Activated naive CD4-positive, alpha-beta T cell treated with Interleukin-2 at 50 U/mL for 16 hours (primary cell): ENCODE measurements around the gene FOXP4.

Source experiments
- DNase-seq: peaks from one replicate; pipeline ENCODE4 v3.0.0-alpha.2; 2020

The FOXP4 gene

DNA sequence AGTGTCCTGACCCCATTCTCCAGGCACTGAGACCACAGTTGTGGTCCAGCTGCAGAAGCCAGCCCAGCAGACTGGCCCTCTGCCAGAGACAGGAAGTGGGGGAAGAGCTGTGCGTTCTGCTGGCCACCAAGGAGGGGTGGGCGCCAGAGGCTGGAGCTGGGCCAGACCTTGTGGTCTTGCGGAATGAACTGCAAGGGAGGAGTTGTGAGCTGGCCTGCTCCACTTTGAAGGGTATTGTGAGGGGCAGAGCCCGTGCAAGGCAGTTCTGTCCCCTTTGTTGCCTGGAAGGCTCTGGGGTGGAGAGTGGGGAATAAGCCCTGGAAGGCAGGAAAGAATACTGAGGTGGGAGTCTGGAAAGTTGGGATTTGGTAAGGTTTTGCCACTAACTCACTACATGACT lies 88.5 kb downstream of the FOXP4 start:
- DNase-seq, result no peak

- DNase-seq, result no peak
Observed at GRCh38 chr6:41635365-41635764, 89.2 kb downstream of the FOXP4 start.

- DNase-seq, result no peak
Observed at GRCh38 chr6:41636833-41637193, 90.6 kb downstream of the FOXP4 start.

GRCh38 chr6:41637194-41638001 lies 91.2 kb downstream of the FOXP4 start:
- DNase-seq, result no peak

- no peak for DNase-seq
Observed at GRCh38 chr6:41638002-41638934, 92.1 kb downstream of the FOXP4 start, which contains the start of gene MDFI. MDFI (plus strand) TSS chr6:41638468; CDS start chr6:41638750, 282 bp downstream.

- no peak for DNase-seq
Observed at GRCh38 chr6:41638935-41639808, 93.0 kb downstream of the FOXP4 start.

DNA sequence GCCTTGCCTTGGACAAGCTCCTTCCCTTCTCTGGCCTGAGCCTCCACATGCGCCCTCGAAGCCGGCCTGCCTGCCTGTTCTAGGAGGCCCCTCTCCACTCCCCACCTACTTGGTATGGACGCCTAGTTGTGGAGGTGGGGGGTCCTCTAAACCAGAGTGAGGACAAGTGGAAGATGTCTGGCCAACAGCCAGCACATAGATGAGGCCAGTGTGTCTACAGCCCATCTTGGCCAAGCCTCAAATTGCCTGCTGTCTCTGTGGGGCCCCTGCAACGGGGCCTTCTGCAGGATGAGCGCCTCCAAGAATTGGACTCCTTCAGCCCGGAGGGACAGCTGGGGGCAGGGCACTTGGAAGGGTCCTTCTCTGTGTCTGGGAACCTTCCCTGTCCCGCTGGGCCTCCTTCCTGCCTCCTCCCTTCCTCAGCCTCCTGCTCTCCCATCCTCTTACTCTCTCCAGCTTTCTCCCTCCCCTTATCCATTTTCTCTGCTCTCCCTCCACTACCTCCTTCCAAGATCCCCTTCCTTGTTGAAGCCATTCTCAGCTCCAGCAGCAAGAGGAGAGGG lies 93.7 kb downstream of the FOXP4 start:
- no peak for DNase-seq

- DNase-seq, result no peak
Observed at GRCh38 chr6:41640426-41640825, 94.2 kb downstream of the FOXP4 start.

GRCh38 chr6:41641352-41641925 lies 95.3 kb downstream of the FOXP4 start:
- DNase-seq, result no peak

- DNase-seq, result no peak
Observed at GRCh38 chr6:41642090-41642959, 96.1 kb downstream of the FOXP4 start.

- no peak for DNase-seq
Observed at GRCh38 chr6:41642960-41643898, 97.0 kb downstream of the FOXP4 start.

DNA sequence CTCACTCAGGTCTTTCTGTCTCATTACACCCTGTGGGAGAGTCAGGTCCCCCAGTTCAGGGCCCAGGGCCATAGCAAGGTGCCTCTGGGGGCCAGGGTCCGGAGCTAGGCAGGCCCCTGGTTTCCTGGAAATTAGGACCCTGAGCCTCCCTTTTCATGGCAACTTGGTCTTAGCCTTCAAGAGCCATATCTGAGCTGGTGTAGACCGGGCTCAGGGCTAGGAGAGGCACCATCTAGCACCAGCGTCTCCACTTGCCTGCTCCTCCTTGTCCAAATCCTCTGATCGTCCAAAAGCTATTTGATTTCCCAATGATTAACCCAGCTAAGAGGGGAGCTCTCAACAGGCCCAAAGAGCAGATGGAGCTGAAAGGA lies 97.7 kb downstream of the FOXP4 start:
- no peak for DNase-seq

DNA sequence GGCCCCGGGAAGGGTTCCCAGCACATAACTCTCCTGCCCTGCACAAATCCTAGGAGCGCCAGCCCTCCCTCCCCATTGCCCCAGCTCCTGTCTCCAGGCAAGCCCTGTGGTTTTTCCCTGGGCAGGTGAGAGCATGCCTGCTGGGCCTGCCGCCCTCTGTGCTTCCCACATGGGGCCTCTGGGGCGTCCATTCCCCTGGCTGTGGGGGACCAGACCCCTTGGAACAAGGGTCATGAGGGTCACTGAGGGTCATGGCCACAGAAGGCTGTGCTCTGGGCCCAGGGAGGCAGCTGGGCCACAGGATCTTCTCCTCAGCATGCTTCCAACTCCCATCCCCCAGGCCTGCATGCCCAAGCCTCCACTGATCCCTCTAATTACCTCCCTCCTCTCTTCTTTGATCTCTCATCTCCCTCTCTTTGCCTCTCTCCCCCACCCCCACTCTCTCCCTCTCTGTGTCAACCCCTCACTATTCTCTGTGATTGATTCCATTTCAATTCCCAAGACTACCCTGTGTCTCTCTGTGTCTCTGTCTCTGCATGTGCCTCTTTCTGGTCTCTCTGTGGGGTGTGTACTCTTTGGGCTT lies 98.2 kb downstream of the FOXP4 start:
- no peak for DNase-seq

DNA sequence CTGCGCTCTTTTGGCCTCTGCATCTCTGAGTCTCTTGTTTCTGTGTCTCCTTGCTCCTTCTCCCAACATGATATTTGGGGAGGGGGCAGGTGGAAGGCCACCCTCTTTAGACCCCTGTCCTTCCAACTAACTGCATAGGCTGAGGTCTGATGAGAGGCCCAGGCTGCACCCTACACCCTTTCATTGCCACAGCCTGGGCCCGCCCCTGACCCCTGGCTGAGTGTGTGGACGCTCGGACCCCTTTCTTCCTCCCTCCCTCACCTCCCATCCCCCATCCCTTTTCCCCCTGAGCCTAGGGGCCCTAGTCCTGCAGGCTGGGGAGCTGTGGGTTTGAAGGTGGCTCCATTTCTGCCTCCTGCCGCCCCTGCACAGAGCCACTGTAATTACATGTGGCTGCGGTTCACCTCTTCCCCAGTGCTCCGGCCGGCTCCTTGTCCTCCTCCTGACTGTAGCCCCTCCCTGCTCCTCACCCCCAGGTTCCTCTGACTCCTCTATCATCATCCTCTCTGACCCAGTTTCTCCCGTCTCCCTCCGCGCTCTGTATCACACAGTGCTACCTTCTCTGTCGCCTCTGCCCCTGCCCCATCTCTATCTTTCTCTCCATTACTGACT lies 98.9 kb downstream of the FOXP4 start:
- DNase-seq, result no peak

DNA sequence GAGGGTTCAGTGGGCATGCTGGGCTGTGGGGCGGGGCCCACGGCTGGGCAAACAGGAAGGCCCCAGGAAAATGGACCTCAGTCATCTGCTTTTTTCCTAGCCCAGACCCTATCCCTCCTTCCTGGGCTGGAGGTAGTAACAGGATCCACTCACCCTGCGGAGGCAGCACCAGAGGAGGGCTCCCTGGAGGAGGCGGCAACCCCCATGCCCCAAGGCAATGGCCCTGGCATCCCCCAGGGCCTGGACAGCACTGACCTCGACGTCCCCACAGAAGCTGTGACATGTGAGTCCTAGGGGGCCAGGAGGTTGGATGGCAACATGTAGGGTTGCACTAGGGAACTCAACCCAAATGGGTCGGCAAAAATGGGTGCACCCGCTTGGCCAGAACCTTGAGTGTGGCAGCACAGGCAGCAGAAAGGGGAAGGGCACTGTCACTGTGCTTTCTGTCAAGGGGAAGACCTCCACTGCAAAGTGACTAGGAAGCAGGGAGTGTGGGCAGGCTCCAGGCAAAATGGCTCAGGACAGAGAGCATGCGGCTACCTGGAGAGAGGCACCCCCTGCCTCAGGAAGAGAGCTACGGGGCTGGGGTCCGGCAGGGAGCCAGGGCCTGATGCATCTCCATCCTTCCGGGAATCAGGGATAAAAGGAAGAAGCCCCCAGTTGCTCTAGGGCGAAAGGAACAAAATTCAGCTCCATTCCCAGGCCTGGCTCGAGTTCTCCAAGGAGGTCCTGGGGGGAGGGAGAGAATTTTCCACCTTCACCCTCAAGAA lies 100.0 kb downstream of the FOXP4 start:
- DNase-seq, result no peak

DNA sequence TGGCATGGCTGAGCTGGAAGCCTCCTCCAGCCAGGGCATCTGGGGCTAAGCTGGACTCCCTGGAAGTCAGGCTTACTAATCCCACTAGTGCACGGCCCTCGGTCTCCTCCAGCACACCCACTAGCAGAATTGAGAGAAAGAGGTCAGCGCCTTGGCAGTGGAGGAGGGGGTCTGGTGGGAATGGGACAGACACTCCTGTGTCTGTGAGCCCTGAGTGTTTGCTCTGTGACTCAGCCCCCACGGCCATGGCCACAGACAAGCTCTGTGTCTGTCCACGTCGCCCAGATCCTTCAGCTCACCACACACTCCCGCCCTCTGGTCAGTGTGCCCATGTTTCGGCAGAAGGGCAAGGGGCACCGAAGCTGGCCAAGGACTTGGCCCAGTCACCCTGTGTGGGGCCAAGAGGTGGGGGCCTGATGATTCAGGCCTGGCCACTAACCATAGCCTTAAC lies 100.9 kb downstream of the FOXP4 start:
- no peak for DNase-seq

- no peak for DNase-seq
Observed at GRCh38 chr6:41648070-41648585, 101.9 kb downstream of the FOXP4 start.

- DNase-seq, result no peak
Observed at GRCh38 chr6:41648921-41649320, 102.7 kb downstream of the FOXP4 start.
